Measurements from ENCODE around the gene MYL12A.

DNA sequence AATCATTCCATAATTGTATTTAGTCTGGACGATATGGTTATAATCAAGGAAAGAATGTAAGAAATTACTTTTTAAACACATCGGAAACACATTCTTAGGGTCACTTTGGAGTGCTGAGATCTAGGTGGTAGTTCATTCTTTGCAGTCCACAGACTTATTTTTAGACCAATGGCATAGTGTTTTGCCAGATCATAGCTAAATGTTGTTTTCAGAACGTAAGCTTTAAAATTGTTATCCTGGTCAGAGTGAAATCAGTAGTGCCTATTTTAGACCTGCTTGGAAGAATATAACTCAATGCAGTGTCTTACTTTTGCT, 4.3 kb downstream of the MYL12A start:
- TF ChIP-seq ESRRG (CRISPR knock-in tag; IDR thresholded peaks at IDR 0.05) (no peak), ARNTL (CRISPR knock-in tag; IDR thresholded peaks at IDR 0.05; ENCODE audit: borderline replicate concordance, low read depth) (no peak), GLIS3 (CRISPR knock-in tag; IDR thresholded peaks at IDR 0.05) (no peak), PATZ1 (CRISPR knock-in tag; IDR thresholded peaks at IDR 0.05; ENCODE audit: borderline replicate concordance) (no peak), ZNF8 (CRISPR knock-in tag; IDR thresholded peaks at IDR 0.05) (no peak), CSDC2 (CRISPR knock-in tag; IDR thresholded peaks at IDR 0.05) (no peak), TOX (CRISPR knock-in tag; IDR thresholded peaks at IDR 0.05; ENCODE audit: borderline replicate concordance) (no peak), ZFP3 (CRISPR knock-in tag; IDR thresholded peaks at IDR 0.05) (no peak)
- TF ChIP-seq, protein P1, sequence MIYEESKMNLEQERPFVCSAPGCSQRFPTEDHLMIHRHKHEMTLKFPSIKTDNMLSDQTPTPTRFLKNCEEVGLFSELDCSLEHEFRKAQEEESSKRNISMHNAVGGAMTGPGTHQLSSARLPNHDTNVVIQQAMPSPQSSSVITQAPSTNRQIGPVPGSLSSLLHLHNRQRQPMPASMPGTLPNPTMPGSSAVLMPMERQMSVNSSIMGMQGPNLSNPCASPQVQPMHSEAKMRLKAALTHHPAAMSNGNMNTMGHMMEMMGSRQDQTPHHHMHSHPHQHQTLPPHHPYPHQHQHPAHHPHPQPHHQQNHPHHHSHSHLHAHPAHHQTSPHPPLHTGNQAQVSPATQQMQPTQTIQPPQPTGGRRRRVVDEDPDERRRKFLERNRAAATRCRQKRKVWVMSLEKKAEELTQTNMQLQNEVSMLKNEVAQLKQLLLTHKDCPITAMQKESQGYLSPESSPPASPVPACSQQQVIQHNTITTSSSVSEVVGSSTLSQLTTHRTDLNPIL (CRISPR knock-in tag; IDR thresholded peaks at IDR 0.05; ENCODE audit: low read depth) = 0 out of 2 replicates have a peak, but pooled peaks have one; percentile 11
